Loucy (cell line): ENCODE measurements around the gene MRPS31.
"Not testable (repeated sequence)": the region's sequence is repeated elsewhere in the genome, so short reads cannot be mapped to it uniquely, and the experiment has no call there.

Source experiments
- H2AFZ ChIP-seq: fragments of 200-600 bp; sonication (generic); 2 replicates; pipeline ENCODE4 v1.6.0; 2016; ENCODE audit warnings: antibody characterized with exemption, mild to moderate bottlenecking, low read length, moderate library complexity
- H3F3A ChIP-seq: fragments of 200-600 bp; 2 replicates; pipeline ENCODE4 v1.6.0; 2016; ENCODE audit warnings: antibody characterized with exemption, low read depth, mild to moderate bottlenecking
- H3K27me3 ChIP-seq: fragments of 200-600 bp; sonication (generic); 2 replicates; pipeline ENCODE4 v1.6.1; 2014; ENCODE audit warnings: low read length, mild to moderate bottlenecking; ENCODE audit not compliant: insufficient read depth, poor library complexity, severe bottlenecking
- H3K36me3 ChIP-seq: fragments of 200-600 bp; sonication (generic); 2 replicates; pipeline ENCODE4 v1.6.1; 2016; ENCODE audit warnings: low read length; ENCODE audit not compliant: insufficient read depth
- H3K4me1 ChIP-seq: fragments of 200-600 bp; sonication (generic); 2 replicates; pipeline ENCODE4 v1.5.1; 2014; ENCODE audit warnings: low read length, mild to moderate bottlenecking; ENCODE audit not compliant: insufficient read depth, poor library complexity, severe bottlenecking
- H3K4me2 ChIP-seq: fragments of 200-600 bp; sonication (generic); 2 replicates; pipeline ENCODE4 v1.6.0; 2014; ENCODE audit warnings: antibody characterized with exemption, low read length, low read depth, mild to moderate bottlenecking; ENCODE audit not compliant: poor library complexity, severe bottlenecking
- H3K4me3 ChIP-seq: fragments of 200-600 bp; sonication (generic); 2 replicates; pipeline ENCODE4 v1.5.1; 2014; ENCODE audit warnings: low read length, mild to moderate bottlenecking, mixed read lengths; ENCODE audit not compliant: poor library complexity, severe bottlenecking
- H3K79me2 ChIP-seq: fragments of 200-600 bp; sonication (generic); 2 replicates; pipeline ENCODE4 v1.6.1; 2014; ENCODE audit warnings: low read length; ENCODE audit not compliant: insufficient read depth
- H3K9ac ChIP-seq: fragments of 200-600 bp; sonication (generic); 2 replicates; pipeline ENCODE4 v1.6.0; 2014; ENCODE audit warnings: mild to moderate bottlenecking, low read depth, low read length, moderate library complexity; ENCODE audit not compliant: poor library complexity, severe bottlenecking
- H3K9me2 ChIP-seq: fragments of 200-600 bp; sonication (generic); replicated peaks from 2 replicates; pipeline ENCODE4 v1.6.1; 2016; ENCODE audit warnings: low read depth, low read length, mixed read lengths
- H3K9me3 ChIP-seq: fragments of 200-600 bp; sonication (generic); 2 replicates; pipeline ENCODE4 v1.6.1; 2014; ENCODE audit warnings: mild to moderate bottlenecking, antibody characterized with exemption, low read length, low read depth; ENCODE audit not compliant: insufficient read depth
- H4K20me1 ChIP-seq: fragments of 200-600 bp; sonication (generic); 2 replicates; pipeline ENCODE4 v1.6.0; 2014; ENCODE audit warnings: antibody characterized with exemption, low read length, mild to moderate bottlenecking; ENCODE audit not compliant: insufficient read depth, poor library complexity, severe bottlenecking
- EZH2phosphoT487 ChIP-seq: fragments of 200-600 bp; IDR thresholded peaks from 2 replicates; pipeline ENCODE4 v1.6.1; 2018; ENCODE audit warnings: antibody characterized with exemption, mild to moderate bottlenecking, moderate library complexity, borderline replicate concordance
- TF ChIP-seq, protein P1 (sequence below): fragments of 200-600 bp; sonication (generic); conservative IDR thresholded peaks from 2 replicates; pipeline ENCODE4 v1.5.1; 2014; ENCODE audit warnings: mild to moderate bottlenecking, antibody characterized with exemption, low read length

The MRPS31 gene

DNA sequence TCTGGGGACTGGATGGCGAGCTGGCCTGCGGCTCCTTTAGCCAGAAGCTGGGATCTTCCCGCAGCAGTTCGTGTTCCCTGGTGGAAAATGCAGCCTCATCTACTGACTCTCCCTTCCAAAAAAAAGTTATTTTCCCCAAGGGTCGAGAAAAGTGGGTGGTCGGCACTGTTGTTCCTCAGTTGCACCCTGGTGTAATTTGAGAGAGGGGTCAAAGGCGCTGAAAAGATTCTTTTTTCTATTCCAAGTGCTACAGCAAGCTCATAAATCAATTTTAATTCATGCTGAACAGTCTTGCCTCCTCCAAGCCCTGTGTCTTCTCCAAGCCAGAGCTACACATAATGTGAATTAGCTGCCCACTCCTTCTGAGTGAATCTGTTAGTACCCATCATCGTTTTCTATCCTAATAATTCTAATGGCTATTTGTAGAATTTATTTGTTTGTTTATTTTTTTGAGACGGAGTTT, 19.2 kb upstream of the MRPS31 start:
- peak overlapping the region; percentile 87; the same call in 1 of the 2 replicates for H2AFZ ChIP-seq

DNA sequence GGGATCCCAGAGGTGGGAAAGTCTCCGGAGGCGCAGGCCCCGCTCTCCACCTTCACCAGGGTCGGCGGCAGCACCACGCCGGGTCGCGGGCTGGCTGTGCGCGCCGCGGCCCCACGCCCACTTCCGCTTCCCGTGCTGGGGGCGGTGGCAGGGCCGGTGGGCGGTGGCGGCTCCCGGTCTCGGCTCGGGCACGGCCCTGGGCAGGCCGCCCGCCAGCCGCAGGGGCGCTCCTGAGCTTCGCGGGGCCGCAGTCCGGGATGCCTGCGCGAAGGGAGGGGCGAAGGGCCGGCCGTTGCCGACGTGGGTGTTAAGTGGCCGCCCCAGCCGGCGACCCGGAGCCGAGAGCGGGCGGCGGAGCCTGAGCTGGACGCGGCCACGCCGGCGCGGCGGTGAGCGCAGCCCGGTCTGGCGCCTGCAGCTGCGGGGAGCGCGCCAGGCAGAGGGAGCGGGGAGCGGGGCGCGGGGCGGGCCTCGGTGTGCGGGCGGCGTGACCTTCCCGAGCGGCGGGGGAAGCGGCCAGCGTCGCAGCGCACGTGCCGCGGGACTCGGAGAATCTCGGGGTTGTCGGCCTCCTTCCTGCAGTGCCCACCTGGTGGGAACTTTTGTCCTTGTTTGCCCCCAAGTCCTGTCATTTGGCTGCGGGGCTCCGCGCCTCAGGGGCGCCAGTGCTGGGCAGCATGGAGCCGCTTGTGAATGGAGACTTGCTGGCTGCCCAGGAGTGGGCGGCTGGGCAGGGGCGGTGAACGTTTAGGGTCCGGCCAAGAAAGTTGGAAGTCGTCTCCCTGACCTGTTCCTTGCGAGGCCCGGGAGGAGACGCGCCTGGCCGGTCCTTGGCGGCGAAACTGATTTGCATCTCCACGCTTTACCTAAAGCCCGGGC, 18.5 kb upstream of the MRPS31 start, which contains the start of gene SLC25A15:
SLC25A15 (plus strand) TSS at position 337 of the 879 bp plus-strand sequence. CDS start 3,616 bp downstream, outside the sequence.
- TF ChIP-seq, protein P1, sequence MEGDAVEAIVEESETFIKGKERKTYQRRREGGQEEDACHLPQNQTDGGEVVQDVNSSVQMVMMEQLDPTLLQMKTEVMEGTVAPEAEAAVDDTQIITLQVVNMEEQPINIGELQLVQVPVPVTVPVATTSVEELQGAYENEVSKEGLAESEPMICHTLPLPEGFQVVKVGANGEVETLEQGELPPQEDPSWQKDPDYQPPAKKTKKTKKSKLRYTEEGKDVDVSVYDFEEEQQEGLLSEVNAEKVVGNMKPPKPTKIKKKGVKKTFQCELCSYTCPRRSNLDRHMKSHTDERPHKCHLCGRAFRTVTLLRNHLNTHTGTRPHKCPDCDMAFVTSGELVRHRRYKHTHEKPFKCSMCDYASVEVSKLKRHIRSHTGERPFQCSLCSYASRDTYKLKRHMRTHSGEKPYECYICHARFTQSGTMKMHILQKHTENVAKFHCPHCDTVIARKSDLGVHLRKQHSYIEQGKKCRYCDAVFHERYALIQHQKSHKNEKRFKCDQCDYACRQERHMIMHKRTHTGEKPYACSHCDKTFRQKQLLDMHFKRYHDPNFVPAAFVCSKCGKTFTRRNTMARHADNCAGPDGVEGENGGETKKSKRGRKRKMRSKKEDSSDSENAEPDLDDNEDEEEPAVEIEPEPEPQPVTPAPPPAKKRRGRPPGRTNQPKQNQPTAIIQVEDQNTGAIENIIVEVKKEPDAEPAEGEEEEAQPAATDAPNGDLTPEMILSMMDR = peak; percentile 36
- no peak for TF ChIP-seq EZH2phosphoT487
- no peaks in the 10 kb centered on the region for H3K27me3 ChIP-seq
- H4K20me1 ChIP-seq = no peaks in the 10 kb centered on the region
- peaks cover 8% of the 10 kb centered on the region for H3K4me1 ChIP-seq
- H3K9me2 ChIP-seq = no peaks in the 10 kb centered on the region
- H3K9me3 ChIP-seq = no peaks in the 10 kb centered on the region
- peaks cover 14% of the 10 kb centered on the region for H3K79me2 ChIP-seq
- H2AFZ ChIP-seq = peak within 1 kb of the TSS; percentile 87
- H3K4me2 ChIP-seq = peak within 1 kb of the TSS; percentile 86
- H3K4me3 ChIP-seq = peak within 1 kb of the TSS; percentile 77
- H3K9ac ChIP-seq = peak within 1 kb of the TSS; percentile 89
- H3K36me3 ChIP-seq = no peaks in the 10 kb centered on the region
- H3F3A ChIP-seq = peaks cover 14% of the 10 kb centered on the region

More for the DNA sequence above, 19.2 kb upstream of the MRPS31 start:
- Histone ChIP-seq H3K27me3 (no peaks in the 10 kb centered on the region), H3K9me3 (no peaks in the 10 kb centered on the region), H3K4me1 (peaks cover 8% of the 10 kb centered on the region), H3K4me2 (peak overlapping the region; percentile 86), H3K9me2 (no peaks in the 10 kb centered on the region), H4K20me1 (no peaks in the 10 kb centered on the region), H3K9ac (peak overlapping the region; percentile 65), H3K79me2 (peaks cover 14% of the 10 kb centered on the region), H3K36me3 (no peaks in the 10 kb centered on the region), H3F3A (peaks cover 14% of the 10 kb centered on the region), H3K4me3 (peak overlapping the region; percentile 77)
- no peak for TF ChIP-seq EZH2phosphoT487
- TF ChIP-seq, protein P1 = no peak

DNA sequence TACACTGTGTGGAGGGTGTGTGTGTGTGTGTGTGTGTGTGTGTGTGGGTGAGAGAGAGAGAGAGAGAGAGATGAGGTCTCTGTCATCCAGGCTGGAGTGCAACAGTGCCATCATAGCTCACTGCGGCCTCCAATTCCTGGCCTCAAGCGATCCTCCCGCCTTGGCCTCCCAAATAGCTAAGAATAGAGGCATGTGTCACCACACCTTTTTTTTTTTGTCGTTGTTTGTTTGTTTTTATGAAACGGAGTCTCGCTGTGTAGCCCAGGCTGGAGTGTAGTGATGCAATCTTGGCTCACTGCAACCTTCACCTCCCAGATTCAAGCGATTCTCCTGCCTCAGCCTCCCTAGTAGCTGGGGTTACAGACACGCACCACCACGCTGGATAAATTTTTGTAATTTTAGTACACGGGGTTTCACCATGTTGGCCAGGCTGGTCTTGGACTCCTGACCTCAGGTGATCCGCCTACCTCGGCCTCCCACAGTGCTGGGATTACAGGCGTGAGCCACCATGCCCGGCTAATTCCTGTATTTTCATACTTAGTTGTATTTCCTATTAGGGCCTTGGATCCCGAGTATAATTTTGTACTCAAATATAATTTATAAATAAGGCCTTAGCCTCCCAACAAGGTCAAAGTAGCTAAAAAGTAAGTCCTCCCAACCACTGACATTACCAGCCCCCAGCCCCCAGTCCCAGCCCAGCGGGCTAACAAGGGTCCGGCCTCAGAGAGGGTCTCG, 17.7 kb upstream of the MRPS31 start:
- Histone ChIP-seq H3K79me2 (peaks cover 14% of the 10 kb centered on the region), H3K9ac (peak overlapping the region; percentile 89), H2AFZ (peak overlapping the region; percentile 87), H3F3A (peaks cover 14% of the 10 kb centered on the region), H3K4me2 (peak overlapping the region; percentile 86), H3K4me3 (peak overlapping the region; percentile 77)
- H3K36me3 ChIP-seq, H3K27me3 ChIP-seq, H3K9me2 ChIP-seq, H3K9me3 ChIP-seq, H4K20me1 ChIP-seq, H3K4me1 ChIP-seq: not testable (repeated sequence)
